GM12892 (cell line): ENCODE results near the gene SWAP70.

ENCODE experiments used
- POLR2A ChIP-seq: IDR thresholded peaks from 2 replicates; pipeline ENCODE4 v1.6.1; 2011; ENCODE audit warnings: low read depth, low read length, control low read depth
- POLR2AphosphoS5 ChIP-seq: IDR thresholded peaks from 2 replicates; pipeline ENCODE4 v1.6.1; 2011; ENCODE audit warnings: low read depth, low read length, control low read depth
- TAF1 ChIP-seq: IDR thresholded peaks from 2 replicates; pipeline ENCODE4 v1.6.1; 2011; ENCODE audit warnings: low read depth, mild to moderate bottlenecking, control low read depth, low read length, borderline replicate concordance

- TF ChIP-seq POLR2A (no peak), POLR2AphosphoS5 (no peak), TAF1 (no peak)
Observed at GRCh38 chr11:9677951-9678350, 14.1 kb downstream of the SWAP70 start.
